Activated CD4-positive, alpha-beta T cell treated with anti-CD3 and anti-CD28 coated beads for 24 hours (primary cell): Measurements from ENCODE around the gene C1orf122.

Source experiments
- DNase-seq, 2 donors: peaks; one replicate each; pipeline ENCODE4 v3.0.0-alpha.2; 2020; ENCODE audit warnings: low read depth in 2 of 2

The C1orf122 gene

GRCh38 chr1:37797750-37798345 lies 9.7 kb upstream of the C1orf122 start:
- DNase-seq: no peak

GRCh38 chr1:37802439-37802838 lies 5.2 kb upstream of the C1orf122 start:
- DNase-seq: no peak

GRCh38 chr1:37807220-37807554 lies 403 bp upstream of the C1orf122 start:
- DNase-seq: no peak

GRCh38 chr1:37808369-37809319 lies 1.1 kb downstream of the C1orf122 start:
- DNase-seq: no peak

DNA sequence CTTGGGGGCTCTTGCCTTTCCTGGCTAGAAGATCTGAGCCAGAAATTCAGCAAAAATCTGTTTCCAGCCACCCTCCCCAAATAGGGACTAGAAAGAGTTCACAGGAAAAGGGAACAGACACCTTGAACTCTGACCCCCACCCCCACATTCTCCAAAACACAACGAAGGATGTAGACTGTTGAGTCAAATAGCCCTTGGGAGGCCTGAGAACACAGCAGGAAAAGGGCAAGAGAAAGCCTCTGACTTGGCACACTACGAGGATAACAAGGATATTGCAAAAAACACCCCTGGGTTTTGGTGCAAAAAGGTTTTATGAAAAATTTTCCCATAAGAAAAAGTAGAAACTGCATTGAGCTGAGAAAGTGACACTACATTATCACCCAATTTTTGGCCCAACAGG lies 2.4 kb downstream of the C1orf122 start:
- DNase-seq: no peak

- peak; percentile 34 to 45 for DNase-seq
Observed at GRCh38 chr1:37811027-37811655, 3.6 kb downstream of the C1orf122 start.

DNA sequence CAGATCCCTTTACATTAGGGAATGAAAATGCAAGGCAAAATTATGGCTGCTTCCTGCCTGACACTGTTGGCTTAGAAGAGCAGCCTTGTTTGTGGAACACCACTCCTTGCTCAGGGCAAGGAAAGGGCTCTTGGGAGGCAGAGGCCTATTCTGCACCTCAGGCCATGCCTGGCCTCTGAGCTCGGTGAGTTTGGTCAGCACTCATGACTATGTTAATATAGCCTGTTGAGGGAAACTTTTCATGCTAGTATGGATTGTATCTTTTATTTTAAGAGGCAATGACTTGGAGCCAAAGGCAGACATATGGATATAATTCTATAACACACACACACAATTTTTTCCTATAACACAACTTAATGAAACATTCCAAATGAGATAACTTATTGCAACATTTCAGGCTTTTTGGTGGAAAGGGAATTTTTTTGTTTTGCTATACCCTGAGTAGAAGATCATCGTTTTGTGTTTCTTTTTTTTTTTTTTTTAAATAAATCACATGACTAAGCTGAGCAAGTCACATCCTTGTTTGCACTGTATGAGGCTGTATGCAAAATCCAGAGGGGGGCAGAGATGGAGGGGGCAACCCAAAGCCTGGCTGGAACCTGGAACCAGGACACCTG lies 6.0 kb downstream of the C1orf122 start:
- DNase-seq: no peak

GRCh38 chr1:37814252-37814651 lies 6.7 kb downstream of the C1orf122 start:
- no peak for DNase-seq

DNA sequence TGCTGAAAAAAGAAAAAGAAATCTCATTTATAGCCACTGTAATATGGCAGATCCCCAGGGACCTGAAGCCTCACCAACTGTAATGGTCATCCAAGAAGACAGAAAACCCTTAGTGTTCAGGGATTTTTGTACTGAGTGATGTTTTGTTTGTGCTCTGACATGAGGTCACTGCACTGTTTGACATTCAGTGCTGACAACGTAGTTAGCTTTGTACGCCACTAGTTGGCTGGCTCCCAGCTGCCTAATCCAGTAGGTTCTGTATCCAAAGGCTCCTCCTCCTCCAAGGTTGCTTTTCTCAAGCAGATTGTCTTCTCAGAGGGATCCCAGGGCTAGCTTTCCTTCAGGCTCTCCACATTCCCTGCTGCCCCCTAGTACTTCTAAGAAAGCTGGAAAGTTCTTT lies 9.9 kb downstream of the C1orf122 start:
- no peak for DNase-seq

DNA sequence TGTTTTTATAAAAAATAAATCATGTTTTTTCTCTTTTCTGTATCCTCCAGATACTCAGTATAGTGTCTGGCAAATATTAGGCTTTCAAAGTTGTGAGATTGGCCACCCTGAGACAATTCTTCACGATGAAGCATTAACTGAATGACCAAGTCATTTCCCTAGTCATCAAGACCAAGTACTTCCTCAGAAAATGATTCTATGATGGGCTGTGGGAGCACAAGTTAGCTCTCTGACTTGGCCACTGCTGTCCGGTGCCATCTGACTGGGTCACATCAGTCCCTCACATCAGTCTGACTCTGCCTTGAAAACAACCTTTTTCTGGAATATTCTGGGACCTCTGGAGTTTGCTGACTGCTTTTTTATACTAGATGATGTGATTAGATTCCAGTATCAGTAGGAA lies 13.9 kb downstream of the C1orf122 start:
- no peak for DNase-seq

DNA sequence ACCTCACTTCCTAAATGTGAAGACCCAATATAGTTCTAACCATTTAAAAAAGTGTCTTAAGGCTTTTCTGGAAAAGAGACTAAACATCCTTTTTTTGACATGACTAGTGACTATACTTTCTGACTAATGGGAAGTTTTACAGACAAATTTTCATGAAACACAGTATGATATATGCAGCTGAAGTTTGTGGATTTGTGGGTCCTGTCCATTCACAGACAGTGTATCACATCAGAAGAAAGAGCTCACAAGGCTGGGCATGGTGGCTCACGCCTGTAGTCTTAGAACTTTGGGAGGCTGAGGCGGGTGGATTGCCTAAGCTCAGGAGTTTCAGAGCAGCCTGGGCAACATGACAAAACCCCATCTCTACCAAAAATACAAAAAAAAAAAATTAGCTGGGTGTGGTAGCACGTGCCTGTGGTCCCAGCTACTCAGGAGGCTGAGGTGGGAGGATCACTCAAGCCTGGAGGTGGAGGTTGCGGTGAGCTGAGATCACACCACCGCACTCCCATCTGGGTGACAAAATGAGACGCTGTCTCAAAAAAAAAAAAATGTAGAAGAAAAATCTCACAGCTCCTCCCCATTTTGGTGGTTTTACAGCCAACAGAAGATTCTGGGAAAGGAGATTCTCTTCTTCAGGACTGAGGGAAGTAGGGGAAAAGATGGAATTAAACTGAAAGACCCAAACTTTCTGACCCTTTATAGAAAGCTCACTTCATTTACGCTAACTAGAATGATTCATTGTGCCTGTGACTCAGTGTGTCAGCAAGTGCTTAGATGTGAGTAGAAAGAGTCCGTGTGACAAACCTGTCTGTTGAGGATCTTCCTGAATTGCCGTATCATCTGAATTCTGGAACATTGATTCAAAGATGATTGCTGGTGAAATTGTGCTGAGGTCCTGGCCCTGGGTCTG lies 15.6 kb downstream of the C1orf122 start:
- DNase-seq: no peak

- DNase-seq: no peak
Observed at GRCh38 chr1:37824001-37824400, 16.4 kb downstream of the C1orf122 start.

DNA sequence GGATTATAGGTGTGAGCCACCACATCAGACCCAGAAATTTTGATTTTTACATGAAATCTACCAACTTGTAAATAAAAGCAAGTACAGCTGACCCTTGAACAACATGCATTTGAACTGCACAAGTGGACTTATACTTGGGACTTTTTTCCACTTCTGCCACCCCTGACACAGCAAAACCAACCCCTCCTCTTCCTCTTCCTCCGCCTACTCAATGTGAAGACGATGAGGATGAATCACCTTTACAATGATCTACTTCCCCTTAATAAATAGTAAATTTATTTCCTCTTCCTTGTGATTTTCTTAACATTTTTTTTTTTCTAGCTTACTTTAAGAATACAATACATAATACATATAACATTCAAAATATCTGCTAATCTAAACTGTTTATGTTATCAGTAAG lies 17.9 kb downstream of the C1orf122 start:
- DNase-seq: no peak

DNA sequence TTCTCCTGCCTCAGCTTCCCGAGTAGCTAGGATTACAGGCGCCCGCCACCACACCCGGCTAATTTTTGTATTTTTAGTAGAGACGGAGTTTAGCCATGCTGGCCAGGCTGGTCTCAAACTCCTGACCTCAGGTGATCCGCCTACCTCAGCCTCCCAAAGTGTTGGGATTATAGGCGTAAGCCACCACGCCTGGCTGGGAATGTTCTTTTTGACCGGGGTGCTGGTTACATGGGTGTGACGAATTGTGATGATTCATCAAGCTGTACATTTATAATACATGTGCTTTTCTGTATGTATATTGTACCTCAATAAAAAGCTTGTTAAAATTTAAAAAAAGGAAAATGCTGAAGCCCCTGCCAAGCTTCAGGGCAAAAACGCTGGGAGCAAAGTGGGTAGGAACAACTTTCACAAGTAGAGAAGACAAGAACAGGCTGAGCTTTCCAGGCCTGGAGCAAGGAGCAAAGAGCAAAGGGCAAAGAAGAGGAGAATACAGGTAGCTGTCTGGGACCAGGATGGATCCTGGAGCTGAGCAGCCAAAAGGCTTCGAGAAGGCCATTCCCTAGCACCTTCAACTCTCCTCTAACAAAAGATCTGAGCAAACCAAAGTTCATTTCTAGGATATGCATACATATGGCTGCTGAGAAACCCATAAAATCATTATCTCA lies 21.0 kb downstream of the C1orf122 start:
- no peak for DNase-seq

DNA sequence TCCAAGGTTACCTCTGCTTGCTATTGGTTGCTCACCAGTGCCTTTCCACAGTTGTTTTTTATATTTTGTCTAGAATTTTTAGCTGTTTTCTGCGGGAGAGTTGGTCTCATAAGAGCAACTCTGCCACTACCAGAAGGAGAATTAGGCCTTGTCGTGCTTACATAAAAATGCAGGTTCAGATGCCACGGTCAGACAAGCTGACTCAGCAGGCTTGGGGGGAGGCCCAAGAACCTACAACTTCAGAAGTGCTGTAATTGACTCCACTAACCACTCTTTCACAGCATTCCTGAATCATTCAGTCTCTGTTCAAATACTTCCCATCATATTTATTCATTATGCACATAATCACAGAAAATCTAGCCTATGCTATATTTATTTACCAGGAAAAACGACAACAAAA lies 23.5 kb downstream of the C1orf122 start:
- no peak for DNase-seq

GRCh38 chr1:37831809-37832208 lies 24.2 kb downstream of the C1orf122 start:
- DNase-seq: no peak

DNA sequence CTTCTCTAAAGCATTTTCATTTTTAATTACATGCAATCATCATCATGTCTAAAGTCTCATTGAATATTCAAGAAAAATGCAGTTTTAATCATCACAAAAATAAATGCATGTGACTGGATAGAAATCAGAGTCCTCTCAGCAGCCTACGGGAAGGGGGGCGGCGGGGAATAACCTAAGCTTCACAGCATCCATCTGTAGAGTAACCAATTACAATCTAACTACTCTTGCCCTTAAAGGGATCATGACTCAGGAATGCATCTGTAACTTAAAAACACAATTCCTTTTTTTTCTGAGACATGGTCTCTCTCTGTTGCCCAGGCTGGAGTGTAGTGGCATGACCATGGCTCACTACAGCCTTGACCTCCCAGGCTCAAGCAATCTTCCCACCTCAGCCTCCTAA lies 29.2 kb downstream of the C1orf122 start:
- no peak for DNase-seq

DNA sequence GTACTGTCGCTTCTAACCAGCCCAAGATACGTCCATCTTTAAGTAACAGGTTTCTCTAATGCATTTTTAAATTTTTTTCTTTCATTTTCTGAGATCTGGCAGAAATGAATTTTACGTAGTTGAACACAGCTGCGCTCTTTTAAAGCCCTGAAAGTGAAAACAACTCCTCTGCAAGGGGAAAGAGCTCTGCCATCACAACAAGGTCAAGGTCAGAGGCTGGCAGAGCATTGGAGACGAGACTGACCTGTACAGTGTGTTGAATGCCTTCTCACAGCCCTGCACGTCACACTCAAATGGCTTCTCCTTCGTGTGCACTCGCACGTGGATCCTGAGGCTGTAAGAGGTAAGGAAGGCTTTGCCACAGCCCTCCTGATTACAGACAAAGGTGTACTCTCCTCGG lies 32.1 kb downstream of the C1orf122 start:
- no peak for DNase-seq

GRCh38 chr1:37840711-37841110 lies 33.1 kb downstream of the C1orf122 start:
- DNase-seq: no peak

GRCh38 chr1:37841652-37842051 lies 34.1 kb downstream of the C1orf122 start:
- no peak for DNase-seq

GRCh38 chr1:37844536-37844935 lies 36.9 kb downstream of the C1orf122 start:
- no peak for DNase-seq
